ENCODE data around the gene CLPTM1L. TPM values are rescaled to one million over a fixed set of nuclear protein-coding genes. Genes with fewer than 3 reads are reported as not detected.

CLPTM1L gene
- total RNA-seq, 1 donor: 108 TPM

GRCh38 chr5:1385395-1386273 is 40.7 kb upstream of the CLPTM1L start:
- peak; percentile 44 for DNase-seq (ENCODE audit: low read depth)
- H3K4me3 ChIP-seq (ENCODE audit: low read depth, low read length): peak overlapping the region; percentile 65
- TF ChIP-seq CTCF (IDR thresholded peaks at IDR 0.05; ENCODE audit: insufficient read depth, low read length): no peak

- no peak for TF ChIP-seq CTCF (IDR thresholded peaks at IDR 0.05; ENCODE audit: insufficient read depth, low read length)
- no peak overlapping the region for H3K4me3 ChIP-seq (ENCODE audit: low read depth, low read length)
- DNase-seq (ENCODE audit: low read depth): no peak
These were observed 39.6 kb upstream of the CLPTM1L start for GRCh38 chr5:1384521-1384920.

GRCh38 chr5:1383886-1384401 is 39.0 kb upstream of the CLPTM1L start:
- no peak for TF ChIP-seq CTCF (IDR thresholded peaks at IDR 0.05; ENCODE audit: insufficient read depth, low read length)
- DNase-seq (ENCODE audit: low read depth): no peak
- no peak overlapping the region for H3K4me3 ChIP-seq (ENCODE audit: low read depth, low read length)

- no peak for DNase-seq (ENCODE audit: low read depth)
- no peak for TF ChIP-seq CTCF (IDR thresholded peaks at IDR 0.05; ENCODE audit: insufficient read depth, low read length)
- H3K4me3 ChIP-seq (ENCODE audit: low read depth, low read length): no peak overlapping the region
These were observed 38.4 kb upstream of the CLPTM1L start for GRCh38 chr5:1383344-1383743.

GRCh38 chr5:1382248-1382700 is 37.4 kb upstream of the CLPTM1L start:
- no peak overlapping the region for H3K4me3 ChIP-seq (ENCODE audit: low read depth, low read length)
- no peak for TF ChIP-seq CTCF (IDR thresholded peaks at IDR 0.05; ENCODE audit: insufficient read depth, low read length)
- DNase-seq (ENCODE audit: low read depth): no peak

GRCh38 chr5:1381370-1382247 is 36.7 kb upstream of the CLPTM1L start:
- no peak overlapping the region for H3K4me3 ChIP-seq (ENCODE audit: low read depth, low read length)
- DNase-seq (ENCODE audit: low read depth): no peak
- no peak for TF ChIP-seq CTCF (IDR thresholded peaks at IDR 0.05; ENCODE audit: insufficient read depth, low read length)
